Natural killer cell treated with Interleukin-12 subunit alpha and Interleukin-12 subunit beta and Interleukin-15 and Interleukin-18, amount 100 ng/mL, for 72 hours (primary cell): ENCODE measurements around the gene OR5M11. TPM values are rescaled to one million over a fixed set of nuclear protein-coding genes. Genes with fewer than 3 reads are reported as not detected.
"Not testable (repeated sequence)": the region's sequence is repeated elsewhere in the genome, so short reads cannot be mapped to it uniquely, and the experiment has no call there.

Experiments
- ATAC-seq, 2 donors: fragments of 150-1000 bp; cut with Tn5 transposase in 1 of 2; sonication (Bioruptor Pico), chemical (Tn5 transposase) in 1 of 2; 2 replicates each; pipeline ENCODE4 v1.10.0; 2021
- DNase-seq: peaks from one replicate; pipeline ENCODE4 v3.0.0; 2022; ENCODE audit warnings: low spot score
- H3K27ac Mint-ChIP-seq, 2 donors: 1 replicate in 1 of 2; 2 replicates in 1 of 2; pipeline ENCODE4 v1.8.0; 2022; ENCODE audit warnings: mixed read lengths in 2 of 2, mild to moderate bottlenecking in 1 of 2, moderate library complexity in 1 of 2
- H3K27me3 Mint-ChIP-seq, 2 donors: 1 replicate in 1 of 2; 2 replicates in 1 of 2; pipeline ENCODE4 v1.8.0; 2022; ENCODE audit warnings: mixed read lengths in 2 of 2
- H3K36me3 Mint-ChIP-seq: one replicate; pipeline ENCODE4 v1.8.0; 2022; ENCODE audit warnings: mixed read lengths
- H3K4me1 Mint-ChIP-seq, 2 donors: 1 replicate in 1 of 2; 2 replicates in 1 of 2; pipeline ENCODE4 v1.8.0; 2022; ENCODE audit warnings: low read depth in 2 of 2, mixed read lengths in 2 of 2, mild to moderate bottlenecking in 1 of 2
- H3K4me3 Mint-ChIP-seq: one replicate; pipeline ENCODE4 v1.8.0; 2022; ENCODE audit warnings: mixed read lengths
- H3K9me3 Mint-ChIP-seq: 2 replicates; pipeline ENCODE4 v1.8.0; 2022; ENCODE audit warnings: mixed read lengths
- total RNA-seq, 2 donors: library from RNA; stranded (reverse); gene quantifications; one replicate each; pipeline ENCODE4 v1.2.3, GENCODE V29; 2022

The OR5M11 gene
- not detected for total RNA-seq

- Mint-ChIP-seq H3K4me1 (no peaks in the 10 kb centered on the region), H3K9me3 (peaks cover 22% of the 10 kb centered on the region), H3K4me3 (no peak within 1 kb of the TSS), H3K36me3 (peaks cover 4% of the 10 kb centered on the region), H3K27me3 (no peaks in the 10 kb centered on the region), H3K27ac (no peak within 1 kb of the TSS)
- ATAC-seq (no peak), DNase-seq (no peak)
These were observed at the start of gene OR5M11 for GRCh38 chr11:56543157-56543556. TSS of gene OR5M11 (minus strand) at chr11:56543257. CDS start at chr11:56543257, 0 bp downstream.

GRCh38 chr11:56592088-56592717 is 49.1 kb upstream of the OR5M11 start:
- H3K4me1 Mint-ChIP-seq, H3K9me3 Mint-ChIP-seq, H3K36me3 Mint-ChIP-seq, H3K4me3 Mint-ChIP-seq, H3K27ac Mint-ChIP-seq, H3K27me3 Mint-ChIP-seq, DNase-seq, ATAC-seq: not testable (repeated sequence)

DNA sequence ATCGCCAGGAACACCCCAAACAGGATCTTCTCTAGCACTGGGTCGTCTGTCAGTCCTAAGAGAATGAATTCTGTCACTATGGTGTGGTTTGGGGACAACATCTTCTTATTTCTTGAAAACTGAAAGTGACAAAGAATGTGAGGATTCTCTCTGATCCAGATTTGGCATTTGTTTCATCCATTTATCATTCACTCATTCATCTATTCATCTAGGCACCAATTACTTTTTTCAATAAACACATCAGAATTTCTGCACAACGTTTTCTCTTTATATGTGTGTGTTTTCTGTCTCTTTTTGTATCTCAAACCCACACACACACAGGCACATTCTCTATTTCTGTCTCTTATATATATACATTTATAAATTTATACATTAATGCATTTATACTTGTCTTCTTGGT is 34.6 kb upstream of the OR5M11 start, which contains the start of gene OR5M10:
Gene OR5M10 (minus strand): TSS at position 101 of the 400 bp plus-strand sequence. CDS start 0 bp downstream, at position 101.
- no peaks in the 10 kb centered on the region for H3K4me1 Mint-ChIP-seq
- ATAC-seq = no peak
- H3K27ac Mint-ChIP-seq = no peak within 1 kb of the TSS
- DNase-seq = no peak
- H3K36me3 Mint-ChIP-seq = peaks cover 3% of the 10 kb centered on the region
- H3K27me3 Mint-ChIP-seq = no peaks in the 10 kb centered on the region
- H3K9me3 Mint-ChIP-seq = peaks cover 14% of the 10 kb centered on the region
- no peak within 1 kb of the TSS for H3K4me3 Mint-ChIP-seq

DNA sequence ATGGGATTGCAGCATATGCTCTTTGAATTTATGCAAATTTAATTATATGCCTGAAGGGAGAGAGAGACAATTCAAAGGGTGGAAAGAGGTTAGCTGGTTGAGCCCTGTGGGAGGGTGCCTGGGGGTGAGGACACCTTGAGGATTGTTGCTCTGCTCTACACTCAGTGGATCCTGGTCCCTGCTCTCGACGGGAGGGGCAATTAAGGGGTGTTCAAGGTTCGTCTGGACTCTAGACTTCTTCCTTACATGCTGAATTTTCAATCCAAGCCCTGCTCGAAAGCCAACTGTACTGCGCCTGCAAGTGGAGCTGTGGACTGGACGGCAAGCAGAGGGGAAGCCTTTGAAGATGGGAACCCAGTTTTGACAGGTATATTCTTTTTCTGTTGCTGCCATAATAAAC is 15.5 kb upstream of the OR5M11 start:
- Mint-ChIP-seq H3K4me3 (no peak overlapping the region), H3K27ac (no peak overlapping the region), H3K27me3 (no peaks in the 10 kb centered on the region), H3K36me3 (no peaks in the 10 kb centered on the region), H3K4me1 (no peaks in the 10 kb centered on the region), H3K9me3 (peaks cover 17% of the 10 kb centered on the region)
- no peak for ATAC-seq
- DNase-seq = no peak

- not testable (repeated sequence) for H3K4me3 Mint-ChIP-seq, H3K9me3 Mint-ChIP-seq, DNase-seq, H3K27me3 Mint-ChIP-seq, H3K27ac Mint-ChIP-seq, ATAC-seq, H3K4me1 Mint-ChIP-seq, H3K36me3 Mint-ChIP-seq
These were observed 11.6 kb upstream of the OR5M11 start for GRCh38 chr11:56554691-56555090.

- DNase-seq = no peak
- H3K36me3 Mint-ChIP-seq = peaks cover 4% of the 10 kb centered on the region
These were observed 2.5 kb upstream of the OR5M11 start for GRCh38 chr11:56545531-56545930.

DNA sequence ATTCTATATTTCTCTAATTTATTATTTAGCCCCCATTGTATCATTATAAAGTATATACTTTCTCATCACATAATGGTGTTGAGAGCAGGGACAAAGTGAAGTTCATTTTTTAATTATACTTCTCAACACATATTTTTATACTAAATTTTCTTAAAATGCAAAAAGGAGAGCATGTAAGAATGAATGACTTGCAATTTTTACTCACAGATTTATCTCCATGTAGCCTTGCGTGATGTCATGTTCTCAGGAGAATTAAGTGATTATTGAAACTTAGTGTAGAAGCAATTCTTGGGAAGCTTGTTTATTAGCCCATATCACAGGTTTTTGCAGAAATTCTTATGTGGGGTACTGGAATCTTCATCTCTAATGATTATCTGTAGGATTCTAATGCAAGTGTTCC is 682 bp upstream of the OR5M11 start:
- peaks cover 16% of the 10 kb centered on the region for H3K9me3 Mint-ChIP-seq
- H3K27ac Mint-ChIP-seq = no peak overlapping the region
- DNase-seq = no peak
- no peak overlapping the region for H3K4me3 Mint-ChIP-seq
- peaks cover 4% of the 10 kb centered on the region for H3K36me3 Mint-ChIP-seq
- no peaks in the 10 kb centered on the region for H3K27me3 Mint-ChIP-seq
- no peaks in the 10 kb centered on the region for H3K4me1 Mint-ChIP-seq
- no peak for ATAC-seq

More at GRCh38 chr11:56545531-56545930, 2.5 kb upstream of the OR5M11 start:
- Mint-ChIP-seq H3K4me1 (no peaks in the 10 kb centered on the region), H3K27ac (no peak overlapping the region), H3K9me3 (peaks cover 14% of the 10 kb centered on the region), H3K4me3 (no peak overlapping the region), H3K27me3 (no peaks in the 10 kb centered on the region)
- ATAC-seq = no peak

DNA sequence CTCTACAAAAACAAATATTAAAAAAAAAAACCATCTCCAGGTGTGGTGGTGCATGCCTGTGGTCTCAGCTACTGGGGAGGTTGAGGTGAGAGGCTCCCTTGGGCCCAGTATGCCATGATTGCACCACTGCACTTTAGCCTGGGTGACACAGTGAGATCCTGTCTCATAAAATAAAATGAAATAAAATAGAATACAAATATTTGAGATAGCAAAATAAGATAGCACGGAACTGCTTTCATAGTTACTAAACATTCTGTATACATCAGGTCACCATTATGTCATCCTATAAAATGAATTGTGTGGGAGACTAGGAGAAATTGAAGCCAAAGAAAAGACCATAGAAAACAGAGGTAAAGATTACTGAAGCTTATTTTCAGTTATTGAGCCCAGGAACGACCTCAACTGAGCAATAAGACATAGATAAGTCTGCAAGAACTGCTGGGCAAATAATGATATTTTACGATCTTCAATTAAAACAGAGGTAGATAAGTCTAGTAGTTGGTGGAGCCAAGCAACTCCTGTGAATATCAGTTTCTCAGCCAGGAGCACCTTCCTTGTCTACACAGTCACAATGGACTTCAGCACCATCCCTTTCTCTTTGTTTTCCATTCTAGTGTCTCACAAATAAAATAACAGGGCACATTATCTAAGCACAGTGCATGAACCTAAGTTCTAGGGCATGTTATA is 9.9 kb downstream of the OR5M11 start:
- DNase-seq (no peak), ATAC-seq (no peak)
- Mint-ChIP-seq H3K4me3 (no peak overlapping the region), H3K27ac (no peak overlapping the region), H3K9me3 (peaks cover 5% of the 10 kb centered on the region), H3K4me1 (no peaks in the 10 kb centered on the region), H3K27me3 (no peaks in the 10 kb centered on the region), H3K36me3 (no peaks in the 10 kb centered on the region)

DNA sequence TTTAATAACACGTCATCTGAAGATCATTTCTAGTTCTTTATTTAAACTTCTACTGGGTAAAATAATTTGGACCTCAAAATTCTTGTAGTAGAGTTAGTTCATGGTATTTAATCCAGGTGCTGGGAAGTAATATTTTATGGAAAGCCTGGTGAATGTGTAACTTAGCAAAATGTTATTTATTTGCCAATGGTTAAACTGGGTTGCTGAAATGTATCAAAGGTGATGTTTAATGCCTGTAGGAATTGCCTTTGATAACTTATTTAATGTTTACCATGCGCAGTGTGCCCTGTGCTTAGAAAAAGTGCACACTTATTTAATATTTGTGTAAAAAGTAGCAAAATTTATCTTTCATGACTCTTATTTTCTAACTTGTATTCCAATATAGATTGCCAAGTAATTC is 11.2 kb downstream of the OR5M11 start:
- H3K4me1 Mint-ChIP-seq = no peaks in the 10 kb centered on the region
- H3K36me3 Mint-ChIP-seq = no peaks in the 10 kb centered on the region
- H3K4me3 Mint-ChIP-seq = no peak overlapping the region
- H3K27me3 Mint-ChIP-seq = no peaks in the 10 kb centered on the region
- no peak for ATAC-seq
- DNase-seq = no peak
- H3K9me3 Mint-ChIP-seq = peaks cover 5% of the 10 kb centered on the region
- no peak overlapping the region for H3K27ac Mint-ChIP-seq

DNA sequence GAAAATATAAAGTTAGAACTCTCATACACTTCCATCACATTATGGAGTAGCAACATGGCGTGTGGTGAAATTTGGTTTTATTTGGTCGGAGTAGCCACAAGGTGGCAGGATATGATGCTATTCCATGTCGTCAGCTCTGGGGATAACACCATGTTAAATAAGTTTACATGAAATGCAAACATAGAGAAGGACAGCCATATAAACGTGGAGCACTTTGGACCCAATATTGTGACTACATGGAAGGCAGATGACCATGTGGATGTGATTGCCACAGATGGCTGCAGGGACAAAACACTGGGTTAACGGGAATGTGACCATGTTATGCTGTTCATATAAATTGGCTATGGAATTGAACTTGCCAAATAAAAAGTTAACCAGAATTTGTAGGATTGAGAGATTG is 21.0 kb downstream of the OR5M11 start:
- DNase-seq (no peak), ATAC-seq (no peak)
- no peaks in the 10 kb centered on the region for H3K4me1 Mint-ChIP-seq
- no peak overlapping the region for H3K27ac Mint-ChIP-seq
- H3K9me3 Mint-ChIP-seq = peaks cover 18% of the 10 kb centered on the region
- H3K4me3 Mint-ChIP-seq = no peak overlapping the region
- no peaks in the 10 kb centered on the region for H3K36me3 Mint-ChIP-seq
- H3K27me3 Mint-ChIP-seq = no peaks in the 10 kb centered on the region

GRCh38 chr11:56513280-56513679 is 29.8 kb downstream of the OR5M11 start:
- Mint-ChIP-seq H3K4me3 (no peak overlapping the region), H3K27me3 (no peaks in the 10 kb centered on the region), H3K27ac (no peak overlapping the region), H3K36me3 (peaks cover 11% of the 10 kb centered on the region), H3K4me1 (no peaks in the 10 kb centered on the region), H3K9me3 (peaks cover 19% of the 10 kb centered on the region)
- ATAC-seq (no peak), DNase-seq (no peak)

DNA sequence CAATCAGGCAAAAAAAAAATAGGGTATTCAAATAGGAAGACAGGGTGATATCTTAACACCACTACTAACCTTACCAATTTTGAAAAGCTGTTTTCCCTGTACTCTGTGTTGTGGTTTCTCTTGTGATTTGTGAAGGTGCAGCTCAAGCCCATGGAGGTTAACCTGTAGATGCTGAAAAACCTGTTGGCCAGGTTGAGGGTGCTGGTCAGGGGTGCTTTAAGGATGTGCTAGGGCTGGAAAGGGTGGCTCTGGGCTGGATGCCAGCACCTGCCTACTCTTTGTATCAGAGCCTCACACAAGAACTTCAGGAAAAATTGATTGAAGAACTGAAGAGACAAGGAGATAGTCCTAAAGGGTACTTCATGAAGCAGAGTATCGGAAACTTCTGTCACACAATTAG is 33.6 kb downstream of the OR5M11 start:
- no peaks in the 10 kb centered on the region for H3K4me1 Mint-ChIP-seq
- H3K36me3 Mint-ChIP-seq = peaks cover 11% of the 10 kb centered on the region
- no peaks in the 10 kb centered on the region for H3K27me3 Mint-ChIP-seq
- peaks cover 16% of the 10 kb centered on the region for H3K9me3 Mint-ChIP-seq
- DNase-seq (no peak), ATAC-seq (no peak)
- no peak overlapping the region for H3K27ac Mint-ChIP-seq
- no peak overlapping the region for H3K4me3 Mint-ChIP-seq

GRCh38 chr11:56497010-56497409 is 46.0 kb downstream of the OR5M11 start:
- Mint-ChIP-seq H3K4me1 (no peaks in the 10 kb centered on the region), H3K36me3 (peaks cover 7% of the 10 kb centered on the region), H3K27me3 (no peaks in the 10 kb centered on the region), H3K27ac (no peak overlapping the region), H3K9me3 (peaks cover 19% of the 10 kb centered on the region), H3K4me3 (no peak overlapping the region)
- DNase-seq = no peak
- ATAC-seq = no peak

- Mint-ChIP-seq H3K4me3 (no peak overlapping the region), H3K4me1 (no peaks in the 10 kb centered on the region), H3K27me3 (no peaks in the 10 kb centered on the region), H3K36me3 (peaks cover 7% of the 10 kb centered on the region), H3K27ac (no peak overlapping the region), H3K9me3 (peaks cover 21% of the 10 kb centered on the region)
- no peak for DNase-seq
- ATAC-seq = no peak
These were observed 47.9 kb downstream of the OR5M11 start for GRCh38 chr11:56495117-56495516.
